Measurements from ENCODE around the gene ARHGAP30.
"Not testable (repeated sequence)": the region's sequence is repeated elsewhere in the genome, so short reads cannot be mapped to it uniquely, and the experiment has no call there.

The ARHGAP30 gene

GRCh38 chr1:161070761-161071160, 1.1 kb upstream of the ARHGAP30 start:
- no peak for TF ChIP-seq CTCF (conservative IDR thresholded peaks at IDR 0.05; ENCODE audit: low read depth, low read length)
- no peak overlapping the region for H3K4me3 ChIP-seq (ENCODE audit: low read length)
- DNase-seq (ENCODE audit: low read depth) = no peak

GRCh38 chr1:161069241-161069640, 450 bp downstream of the ARHGAP30 start:
- no peak for TF ChIP-seq CTCF (conservative IDR thresholded peaks at IDR 0.05; ENCODE audit: low read depth, low read length)
- no peak for DNase-seq (ENCODE audit: low read depth)
- no peak overlapping the region for H3K4me3 ChIP-seq (ENCODE audit: low read length)

GRCh38 chr1:161068306-161069234, 1.1 kb downstream of the ARHGAP30 start:
- DNase-seq (ENCODE audit: low read depth) = no peak
- no peak for TF ChIP-seq CTCF (conservative IDR thresholded peaks at IDR 0.05; ENCODE audit: low read depth, low read length)
- H3K4me3 ChIP-seq (ENCODE audit: low read length) = no peak overlapping the region

GRCh38 chr1:161066694-161067093, 3.0 kb downstream of the ARHGAP30 start:
- H3K4me3 ChIP-seq (ENCODE audit: low read length) = no peak overlapping the region
- no peak for DNase-seq (ENCODE audit: low read depth)
- TF ChIP-seq CTCF (conservative IDR thresholded peaks at IDR 0.05; ENCODE audit: low read depth, low read length) = no peak

GRCh38 chr1:161065681-161066080, 4.0 kb downstream of the ARHGAP30 start:
- not testable (repeated sequence) for DNase-seq (ENCODE audit: low read depth); H3K4me3 ChIP-seq (ENCODE audit: low read length)

DNA sequence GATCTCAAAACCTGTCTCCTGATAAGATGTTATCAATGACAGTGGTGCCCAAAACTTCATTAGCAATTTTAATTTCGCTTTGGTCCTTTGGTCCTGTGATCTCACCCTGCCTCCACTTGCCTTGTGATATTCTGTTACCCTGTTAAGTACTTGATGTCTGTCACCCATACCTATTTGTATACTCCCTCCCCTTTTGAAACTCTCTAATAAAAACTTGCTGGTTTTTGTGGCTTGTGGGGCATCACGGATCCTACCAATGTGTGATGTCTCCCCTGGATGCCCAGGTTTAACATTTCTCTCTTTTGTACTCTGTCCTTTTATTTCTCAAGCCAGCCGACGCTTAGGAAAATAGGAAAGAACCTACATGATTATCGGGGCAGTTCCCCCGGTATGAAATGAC, 5.8 kb downstream of the ARHGAP30 start:
- not testable (repeated sequence) for DNase-seq (ENCODE audit: low read depth); H3K4me3 ChIP-seq (ENCODE audit: low read length)

- no peak overlapping the region for H3K4me3 ChIP-seq (ENCODE audit: low read length)
- no peak for TF ChIP-seq CTCF (conservative IDR thresholded peaks at IDR 0.05; ENCODE audit: low read depth, low read length)
- no peak for DNase-seq (ENCODE audit: low read depth)
Observed at GRCh38 chr1:161061419-161061818, 8.3 kb downstream of the ARHGAP30 start.

DNA sequence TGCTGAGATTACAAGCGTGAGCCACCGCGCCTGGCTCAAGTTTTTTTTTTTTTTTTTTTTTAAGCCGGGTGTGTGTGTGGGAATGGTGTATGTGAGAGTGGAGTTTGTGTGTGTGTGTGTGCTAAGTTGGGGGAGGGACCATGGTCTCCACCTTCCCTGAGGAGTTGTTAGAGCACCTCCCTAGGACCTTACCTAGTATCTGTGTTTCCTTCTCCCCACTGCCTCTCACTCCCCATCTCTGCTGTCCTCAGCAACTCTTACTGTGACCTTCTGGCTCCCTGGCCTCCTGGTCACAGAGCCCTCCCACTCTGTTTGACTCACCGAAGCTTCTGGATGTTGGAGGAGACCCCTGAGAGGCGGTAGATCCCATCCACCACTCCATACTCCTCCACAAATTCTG, 10.4 kb downstream of the ARHGAP30 start:
- H3K4me3 ChIP-seq (ENCODE audit: low read length) = no peak overlapping the region
- TF ChIP-seq CTCF (conservative IDR thresholded peaks at IDR 0.05; ENCODE audit: low read depth, low read length) = no peak
- no peak for DNase-seq (ENCODE audit: low read depth)

All from retinal pigment epithelial cell (primary cell).